ENCODE measurements around the gene TRAF4. TPM values are rescaled to one million over a fixed set of nuclear protein-coding genes. Genes with fewer than 3 reads are reported as not detected.

The TRAF4 gene
- total and polyA plus RNA-seq, 9 of the 15 experiments (the other 6 are each of a cell fraction or from before 2014, with no cell fraction given): 2.4 to 147 (median 72.4) TPM

- TF ChIP-seq, protein P1, sequence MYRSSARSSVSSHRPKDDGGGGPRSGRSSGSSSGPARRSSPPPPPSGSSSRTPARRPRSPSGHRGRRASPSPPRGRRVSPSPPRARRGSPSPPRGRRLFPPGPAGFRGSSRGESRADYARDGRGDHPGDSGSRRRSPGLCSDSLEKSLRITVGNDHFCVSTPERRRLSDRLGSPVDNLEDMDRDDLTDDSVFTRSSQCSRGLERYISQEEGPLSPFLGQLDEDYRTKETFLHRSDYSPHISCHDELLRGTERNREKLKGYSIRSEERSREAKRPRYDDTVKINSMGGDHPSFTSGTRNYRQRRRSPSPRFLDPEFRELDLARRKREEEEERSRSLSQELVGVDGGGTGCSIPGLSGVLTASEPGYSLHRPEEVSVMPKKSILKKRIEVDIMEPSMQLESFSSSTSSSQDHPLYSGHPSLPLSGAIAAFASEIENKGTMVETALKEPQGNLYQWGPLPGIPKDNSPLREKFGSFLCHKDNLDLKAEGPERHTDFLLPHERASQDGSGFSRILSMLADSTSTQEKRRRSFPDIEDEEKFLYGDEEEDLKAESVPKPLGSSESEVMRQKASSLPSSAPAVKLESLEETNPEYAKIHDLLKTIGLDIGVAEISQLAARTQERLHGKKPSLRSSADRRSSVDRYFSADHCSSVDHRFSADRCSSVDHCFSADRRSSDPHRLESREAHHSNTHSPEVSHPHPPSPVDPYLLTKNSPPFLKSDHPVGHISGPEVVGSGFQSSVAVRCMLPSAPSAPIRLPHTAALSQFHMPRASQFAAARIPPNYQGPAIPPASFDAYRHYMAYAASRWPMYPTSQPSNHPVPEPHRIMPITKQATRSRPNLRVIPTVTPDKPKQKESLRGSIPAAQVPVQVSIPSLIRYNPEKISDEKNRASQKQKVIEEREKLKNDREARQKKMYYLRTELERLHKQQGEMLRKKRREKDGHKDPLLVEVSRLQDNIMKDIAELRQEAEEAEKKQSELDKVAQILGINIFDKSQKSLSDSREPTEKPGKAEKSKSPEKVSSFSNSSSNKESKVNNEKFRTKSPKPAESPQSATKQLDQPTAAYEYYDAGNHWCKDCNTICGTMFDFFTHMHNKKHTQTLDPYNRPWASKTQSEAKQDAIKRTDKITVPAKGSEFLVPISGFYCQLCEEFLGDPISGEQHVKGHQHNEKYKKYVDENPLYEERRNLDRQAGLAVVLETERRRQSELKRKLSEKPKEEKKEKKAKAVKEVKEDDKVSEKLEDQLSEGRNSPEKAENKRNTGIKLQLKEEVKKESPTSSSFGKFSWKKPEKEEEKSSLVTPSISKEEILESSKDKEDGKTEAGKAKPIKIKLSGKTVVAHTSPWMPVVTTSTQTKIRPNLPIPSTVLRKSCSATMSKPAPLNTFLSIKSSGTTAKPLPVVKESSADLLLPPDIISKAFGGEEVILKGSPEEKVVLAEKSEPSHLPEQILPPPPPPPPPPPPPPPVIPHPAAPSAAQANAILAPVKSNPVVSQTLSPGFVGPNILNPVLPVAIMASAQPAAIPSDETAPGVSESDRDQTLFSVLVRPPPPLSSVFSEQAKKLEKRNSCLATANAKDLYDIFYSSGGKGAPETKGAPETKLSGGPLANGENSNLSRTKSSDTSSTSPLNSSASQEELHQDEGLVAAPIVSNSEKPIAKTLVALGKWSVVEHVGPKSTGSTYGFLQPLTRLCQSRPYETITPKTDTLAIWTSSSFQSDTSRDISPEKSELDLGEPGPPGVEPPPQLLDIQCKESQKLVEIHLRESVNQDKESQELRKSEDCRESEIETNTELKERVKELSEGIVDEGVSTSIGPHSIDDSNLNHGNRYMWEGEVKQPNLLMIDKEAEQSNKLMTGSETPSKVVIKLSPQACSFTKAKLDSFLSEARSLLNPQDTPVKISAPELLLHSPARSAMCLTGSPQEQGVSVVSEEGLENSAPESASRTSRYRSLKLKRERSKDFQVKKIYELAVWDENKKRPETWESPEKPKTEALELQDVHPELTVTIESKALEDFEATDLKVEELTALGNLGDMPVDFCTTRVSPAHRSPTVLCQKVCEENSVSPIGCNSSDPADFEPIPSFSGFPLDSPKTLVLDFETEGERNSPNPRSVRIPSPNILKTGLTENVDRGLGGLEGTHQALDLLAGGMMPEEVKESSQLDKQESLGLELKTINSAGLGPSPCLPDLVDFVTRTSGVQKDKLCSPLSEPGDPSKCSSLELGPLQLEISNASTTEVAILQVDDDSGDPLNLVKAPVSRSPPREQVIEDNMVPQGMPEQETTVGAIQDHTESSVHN (IDR thresholded peaks at IDR 0.05; ENCODE audit: borderline replicate concordance in 1 of 2, low read depth in 1 of 2): 0 out of 4 replicates have a peak, but pooled peaks of 1 of the 2 experiments have one; percentile 25
- TF ChIP-seq WHSC1 (IDR thresholded peaks at IDR 0.05; ENCODE audit: low read length) (no peak), PML (IDR thresholded peaks at IDR 0.05; ENCODE audit: low read length) (0 out of 2 replicates have a peak, but pooled peaks have one; percentile 69), RAD21 (CRISPR knock-in tag; conservative IDR thresholded peaks at IDR 0.05 in 1 of 2, IDR thresholded peaks at IDR 0.05 in 1 of 2) (no peak), CBFB (CRISPR knock-in tag; IDR thresholded peaks at IDR 0.05) (0 out of 2 replicates have a peak, but pooled peaks have one; percentile 3), SUPT5H (IDR thresholded peaks at IDR 0.05) (peak; percentile 78), SIRT6 (IDR thresholded peaks at IDR 0.05; ENCODE audit: low read depth, low read length) (peak; percentile 79), KHSRP (IDR thresholded peaks at IDR 0.05) (0 out of 2 replicates have a peak, but pooled peaks have one; percentile 42), RBM25 (IDR thresholded peaks at IDR 0.05; ENCODE audit: low read depth, low read length, severe bottlenecking) (no peak), LARP7 (IDR thresholded peaks at IDR 0.05) (peak; percentile 1; the same call in 1 of the 2 replicates), HIVEP1 (CRISPR knock-in tag; IDR thresholded peaks at IDR 0.05) (0 out of 2 replicates have a peak, but pooled peaks have one; percentile 23), NR3C1 (CRISPR knock-in tag; IDR thresholded peaks at IDR 0.05) (no peak)
These were observed 23.4 kb upstream of the TRAF4 start (continued) for GRCh38 chr17:28720247-28720996.

Measured in K562 (cell line).